Omental fat pad (tissue), 4 donors: ENCODE results near the gene NFAM1. TPM values are rescaled to one million over a fixed set of nuclear protein-coding genes. Genes with fewer than 3 reads are reported as not detected.

Experiments used
- ATAC-seq: fragments of 150-250 bp; one replicate; pipeline ENCODE4 v1.9.1; 2016; ENCODE audit warnings: mild to moderate bottlenecking, moderate library complexity; ENCODE audit not compliant: low FRiP score
- DNase-seq: peaks from one replicate; pipeline ENCODE4 v3.0.0-alpha.2; 2019; ENCODE audit warnings: low spot score
- total RNA-seq, 4 donors: library from RNA; depleted of rRNA; stranded (reverse); fragments of >200 nt; gene quantifications; one replicate each; pipeline ENCODE4 v1.1.0, GENCODE V29; 2016
- TF ChIP-seq, protein P1 (sequence below), 3 donors: fragments of 450-650 bp; IDR thresholded peaks; one replicate each; pipeline ENCODE4 v1.5.1; 2016 to 2017; ENCODE audit warnings: antibody characterized with exemption in 3 of 3, mild to moderate bottlenecking in 3 of 3, moderate library complexity in 2 of 3

The NFAM1 gene
- total RNA-seq, 4 donors from 2014 or later, result 4.9 to 14.0 (median 6.3) TPM

DNA sequence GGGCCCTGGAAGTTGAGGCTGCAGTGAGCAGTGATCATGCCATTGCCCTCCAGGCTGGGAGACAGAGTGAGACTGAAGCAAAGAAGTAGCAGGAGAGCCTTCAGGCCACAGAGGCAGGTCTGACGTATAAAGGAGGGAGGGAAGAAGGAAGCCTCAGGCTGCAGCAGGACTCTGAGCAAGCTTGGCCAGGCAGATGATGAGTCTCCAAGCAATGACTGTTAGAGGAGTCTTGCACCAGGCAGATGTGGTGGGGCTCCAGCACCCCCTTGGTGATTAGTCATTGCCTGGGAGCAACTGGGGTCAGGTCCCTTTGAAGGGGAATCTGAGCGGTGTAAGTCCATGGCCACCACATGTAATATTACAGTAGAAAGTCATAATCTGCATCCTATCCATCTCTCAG is 36.6 kb upstream of the NFAM1 start:
- ATAC-seq (no peak), DNase-seq (no peak)
- TF ChIP-seq, protein P1, sequence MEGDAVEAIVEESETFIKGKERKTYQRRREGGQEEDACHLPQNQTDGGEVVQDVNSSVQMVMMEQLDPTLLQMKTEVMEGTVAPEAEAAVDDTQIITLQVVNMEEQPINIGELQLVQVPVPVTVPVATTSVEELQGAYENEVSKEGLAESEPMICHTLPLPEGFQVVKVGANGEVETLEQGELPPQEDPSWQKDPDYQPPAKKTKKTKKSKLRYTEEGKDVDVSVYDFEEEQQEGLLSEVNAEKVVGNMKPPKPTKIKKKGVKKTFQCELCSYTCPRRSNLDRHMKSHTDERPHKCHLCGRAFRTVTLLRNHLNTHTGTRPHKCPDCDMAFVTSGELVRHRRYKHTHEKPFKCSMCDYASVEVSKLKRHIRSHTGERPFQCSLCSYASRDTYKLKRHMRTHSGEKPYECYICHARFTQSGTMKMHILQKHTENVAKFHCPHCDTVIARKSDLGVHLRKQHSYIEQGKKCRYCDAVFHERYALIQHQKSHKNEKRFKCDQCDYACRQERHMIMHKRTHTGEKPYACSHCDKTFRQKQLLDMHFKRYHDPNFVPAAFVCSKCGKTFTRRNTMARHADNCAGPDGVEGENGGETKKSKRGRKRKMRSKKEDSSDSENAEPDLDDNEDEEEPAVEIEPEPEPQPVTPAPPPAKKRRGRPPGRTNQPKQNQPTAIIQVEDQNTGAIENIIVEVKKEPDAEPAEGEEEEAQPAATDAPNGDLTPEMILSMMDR (IDR thresholded peaks at IDR 0.05), result no peak

DNA sequence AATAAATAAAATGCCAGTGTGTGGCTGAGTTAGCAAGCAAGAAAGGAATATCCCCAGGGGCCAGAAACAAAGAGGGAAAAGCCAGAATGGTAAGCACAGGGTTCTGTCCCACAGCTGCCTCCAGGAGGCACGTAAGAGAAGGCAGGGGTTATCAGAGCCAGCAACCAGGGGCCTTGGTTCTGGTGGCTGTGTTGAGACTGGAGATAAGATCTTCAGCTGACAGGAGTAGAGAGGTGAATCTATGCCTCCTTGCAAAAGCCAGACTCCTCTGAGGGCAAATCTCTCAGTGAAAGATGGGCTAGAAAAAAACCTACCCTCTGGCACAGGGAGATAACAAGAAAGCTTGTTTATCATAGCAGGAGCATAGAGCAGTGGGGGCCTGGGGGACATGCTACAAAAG is 29.8 kb upstream of the NFAM1 start:
- TF ChIP-seq, protein P1 (IDR thresholded peaks at IDR 0.05), result no peak
- ATAC-seq, result no peak
- DNase-seq, result no peak

DNA sequence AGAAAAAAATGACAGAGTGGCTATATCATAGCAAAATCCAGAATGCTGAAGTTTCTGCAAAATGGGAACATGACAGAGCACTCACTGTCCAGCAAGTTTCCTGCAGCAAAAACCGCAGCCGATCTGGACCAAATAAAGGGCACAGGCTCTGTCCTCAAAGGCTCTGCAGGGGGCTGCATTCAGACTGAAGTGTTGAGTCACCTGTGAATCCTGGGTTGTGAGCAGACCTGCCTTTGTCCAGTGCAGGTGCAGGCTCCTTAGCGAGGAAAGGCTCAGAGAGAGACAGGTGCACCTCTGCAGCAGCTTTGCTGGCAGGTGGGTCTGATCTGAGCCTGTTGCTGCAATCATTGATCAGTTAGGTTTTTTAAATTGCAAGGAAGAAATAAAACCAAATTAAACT is 29.3 kb upstream of the NFAM1 start:
- DNase-seq (no peak), ATAC-seq (no peak)
- TF ChIP-seq, protein P1 (IDR thresholded peaks at IDR 0.05), result no peak

DNA sequence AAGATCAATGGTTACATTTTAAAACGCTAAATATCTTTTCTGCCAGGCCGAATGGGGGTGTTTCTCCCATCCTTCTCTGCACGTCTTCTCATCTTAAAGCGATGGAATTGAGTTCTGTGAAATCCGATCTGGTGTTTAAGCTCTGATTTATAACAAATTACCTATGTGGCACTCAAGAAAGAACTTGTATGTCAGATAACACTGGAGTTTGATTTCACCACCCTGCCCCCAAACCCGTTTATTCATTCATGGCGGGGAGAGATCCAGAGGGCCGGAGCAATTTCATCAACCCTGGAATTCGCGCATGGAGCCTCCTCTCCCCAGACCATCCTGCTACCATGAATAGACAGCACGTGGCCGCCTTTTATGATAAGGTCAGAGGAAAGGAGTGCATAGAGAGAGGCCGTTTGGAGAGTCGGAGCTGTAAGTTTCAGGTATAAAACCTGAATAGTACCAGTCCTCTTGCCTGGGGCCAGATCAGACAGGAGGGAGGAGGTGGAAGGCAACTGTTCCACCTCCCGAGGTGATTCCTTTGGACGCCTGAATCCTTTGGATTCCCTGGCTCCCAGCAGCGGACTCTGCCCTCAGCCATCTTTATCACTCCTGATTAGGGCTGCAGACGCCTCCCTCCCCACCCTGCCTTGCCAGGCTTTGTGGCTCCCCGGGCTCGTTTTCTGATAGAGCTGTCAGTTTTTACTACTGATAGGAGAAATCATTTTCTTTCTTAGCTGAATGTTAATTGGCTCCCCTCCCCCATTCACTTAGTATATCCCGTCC is 27.3 kb upstream of the NFAM1 start:
- TF ChIP-seq, protein P1 (IDR thresholded peaks at IDR 0.05), result no peak
- ATAC-seq (no peak), DNase-seq (no peak)

DNA sequence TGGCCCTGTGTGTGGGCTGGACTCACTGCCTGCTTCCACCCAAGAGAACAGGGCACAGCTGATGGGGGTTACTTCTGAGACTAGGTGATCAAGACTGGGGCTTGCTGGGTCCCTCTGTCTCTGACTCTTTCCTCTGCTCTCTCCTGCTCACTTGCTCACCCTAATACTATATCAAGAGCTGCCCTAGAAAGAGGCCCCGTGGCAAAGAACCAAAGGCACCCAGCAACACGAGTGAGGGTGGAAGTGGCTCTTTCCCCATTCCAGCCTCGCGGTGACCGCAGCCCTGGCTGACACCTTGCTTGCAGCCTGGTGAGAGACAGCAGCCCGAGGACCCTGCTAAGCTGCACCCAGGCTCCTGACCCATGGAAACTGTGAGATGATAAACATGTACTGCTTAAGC is 20.7 kb upstream of the NFAM1 start:
- no peak for DNase-seq
- ATAC-seq, result no peak
- TF ChIP-seq, protein P1 (IDR thresholded peaks at IDR 0.05), result no peak

DNA sequence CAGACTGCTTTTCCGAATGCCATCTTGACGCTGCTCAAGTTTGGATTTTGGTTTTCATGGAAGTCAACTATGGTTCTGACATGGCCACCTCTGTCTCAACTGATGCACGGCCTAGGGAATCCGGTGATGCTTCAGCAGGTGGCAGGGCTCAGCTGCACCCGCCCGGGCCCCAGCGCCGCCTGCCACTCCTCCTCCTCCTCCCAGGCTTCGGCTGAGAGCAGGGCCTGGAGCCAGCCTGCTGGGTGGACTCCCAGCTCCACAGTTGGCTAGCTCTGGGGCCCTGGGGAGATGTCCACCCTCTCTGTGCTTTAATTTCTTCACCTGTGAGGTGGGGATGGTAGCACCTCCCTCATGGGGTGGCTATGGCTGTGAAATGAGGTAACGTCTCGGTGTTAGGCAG is 20.3 kb upstream of the NFAM1 start:
- TF ChIP-seq, protein P1 (IDR thresholded peaks at IDR 0.05), result no peak
- DNase-seq (no peak), ATAC-seq (no peak)

DNA sequence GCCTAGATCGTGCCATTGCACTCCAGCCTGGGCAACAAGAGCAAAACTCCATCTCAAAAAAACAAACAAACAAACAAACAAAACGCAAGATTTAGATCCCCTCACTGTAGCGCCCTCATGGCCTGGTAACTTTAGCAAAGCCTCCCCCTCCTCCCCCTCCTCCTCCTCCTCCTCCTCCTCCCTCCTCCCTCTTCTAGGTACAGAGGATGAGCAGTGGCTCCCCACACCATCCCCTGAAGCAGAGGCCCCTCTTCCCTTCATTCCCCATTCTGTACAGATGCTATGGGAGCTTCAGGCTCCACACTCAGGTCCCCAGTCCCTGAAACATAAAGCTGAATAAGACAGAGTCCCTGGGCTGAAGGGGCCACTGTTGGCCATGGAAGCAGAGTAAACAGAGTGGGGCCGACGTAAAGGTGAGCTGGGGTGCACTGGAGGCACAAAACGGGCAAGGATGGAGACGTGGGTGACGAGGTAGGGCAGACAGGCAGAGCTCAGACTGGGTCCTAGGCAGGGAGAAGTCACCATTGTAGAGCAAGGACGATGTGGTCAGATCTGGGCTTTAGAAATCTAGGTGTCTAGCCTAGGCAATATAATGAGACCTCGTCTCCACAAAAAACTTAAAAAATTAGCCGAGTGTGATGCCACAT is 19.4 kb upstream of the NFAM1 start:
- DNase-seq, result no peak
- ATAC-seq, result no peak
- TF ChIP-seq, protein P1 (IDR thresholded peaks at IDR 0.05), result no peak
